Caco-2 (cell line): ENCODE data around the gene GDF10. TPM values are rescaled to one million over a fixed set of nuclear protein-coding genes. Genes with fewer than 3 reads are reported as not detected.
A peak's percentile ranks its signal among the peaks of the same experiment; 100 is the strongest.

Experiments
- BruUV-seq: library from RNA; stranded (reverse); fragments of 400-500 nt; replicated peaks from 2 replicates; lab custom pipeline; 2021; lab: Mats Ljungman, UMichigan
- CTCF ChIA-PET: fragments of 300-600 bp; sonication (Branson Sonifier 250); formaldehyde crosslinking; loops from one replicate; lab custom pipeline; 2022; ENCODE audit warnings: antibody characterized with exemption; lab: Charles Lee
- POLR2A ChIA-PET: fragments of 300-600 bp; sonication (Branson Sonifier 250); formaldehyde crosslinking; loops from one replicate; lab custom pipeline; 2022; ENCODE audit warnings: antibody characterized with exemption; lab: Charles Lee
- DNase-seq, 2 experiments: peaks; one replicate each; pipeline versions ENCODE4 v3.0.0 to v3.0.0-alpha.2; 2020 to 2022
- H3K27me3 ChIP-seq: replicated peaks from 2 replicates; pipeline ENCODE4 v1.6.0; 2011; ENCODE audit warnings: low read length; ENCODE audit not compliant: control insufficient read depth, insufficient read depth
- H3K36me3 ChIP-seq: 2 replicates; pipeline ENCODE4 v1.5.1; 2011; ENCODE audit warnings: low read length; ENCODE audit not compliant: control insufficient read depth, insufficient read depth
- H3K4me1 ChIP-seq: fragments of 250-450 bp; sonication (Bioruptor Pico); 2 replicates; pipeline ENCODE4 v1.5.1; 2020; ENCODE audit warnings: mild to moderate bottlenecking
- H3K4me3 ChIP-seq: 2 replicates; pipeline ENCODE4 v1.5.1; 2011; ENCODE audit warnings: low read depth, mild to moderate bottlenecking, control low read depth, low read length
- H3K9me3 ChIP-seq: fragments of 250-450 bp; sonication (Bioruptor Pico); 2 replicates; pipeline ENCODE4 v1.5.1; 2020; ENCODE audit warnings: mild to moderate bottlenecking, moderate library complexity
- H3K27ac Mint-ChIP-seq: one replicate; pipeline ENCODE4 v1.8.0; 2022; ENCODE audit warnings: mixed read lengths; ENCODE audit not compliant: unreplicated experiment
- H3K27me3 Mint-ChIP-seq: one replicate; pipeline ENCODE4 v1.8.0; 2022; ENCODE audit warnings: mixed read lengths; ENCODE audit not compliant: insufficient read depth, unreplicated experiment
- H3K36me3 Mint-ChIP-seq: one replicate; pipeline ENCODE4 v1.8.0; 2022; ENCODE audit warnings: mild to moderate bottlenecking, mixed read lengths; ENCODE audit not compliant: insufficient read depth, unreplicated experiment
- H3K4me1 Mint-ChIP-seq: one replicate; pipeline ENCODE4 v1.8.0; 2022; ENCODE audit warnings: low read depth, mixed read lengths; ENCODE audit not compliant: unreplicated experiment
- H3K4me3 Mint-ChIP-seq: one replicate; pipeline ENCODE4 v1.8.0; 2022; ENCODE audit warnings: mild to moderate bottlenecking, moderate library complexity, mixed read lengths; ENCODE audit not compliant: unreplicated experiment
- H3K9me3 Mint-ChIP-seq: one replicate; pipeline ENCODE4 v1.8.0; 2022; ENCODE audit warnings: mixed read lengths; ENCODE audit not compliant: unreplicated experiment
- CTCF ChIP-seq, 2 experiments: fragments of 200-600 bp in 1 of 2; IDR thresholded peaks; 1 replicate in 1 of 2; 2 replicates in 1 of 2; pipeline versions ENCODE4 v1.5.1 to v1.8.0; 2011 to 2022; ENCODE audit warnings: antibody characterized with exemption in 1 of 2, control low read depth in 1 of 2, inconsistent platforms in 1 of 2, low read depth in 1 of 2, low read length in 1 of 2, mild to moderate bottlenecking in 1 of 2, moderate library complexity in 1 of 2; ENCODE audit not compliant: insufficient read depth in 1 of 2, severe bottlenecking in 1 of 2, unreplicated experiment in 1 of 2
- intact Hi-C: fragments of 100-400 bp; cut with micrococcal nuclease; formaldehyde crosslinking; loops from one replicate; pipeline ENCODE4 v1.10.0; 2022; ENCODE audit not compliant: unreplicated experiment
- total RNA-seq: library from RNA; stranded (reverse); gene quantifications from 2 replicates; pipeline ENCODE4 v1.2.3, GENCODE V29; 2022

Gene GDF10
- total RNA-seq, 1 experiment from 2014 or later, result not detected

- H3K27me3 Mint-ChIP-seq, result peaks cover 15% of the 10 kb centered on the region
- H3K4me3 Mint-ChIP-seq, result no peak overlapping the region
- POLR2A ChIA-PET, result no interaction called here
- no peaks in the 10 kb centered on the region for H3K36me3 Mint-ChIP-seq
- H3K27me3 ChIP-seq, result no peaks in the 10 kb centered on the region
- TF ChIP-seq CTCF (IDR thresholded peaks at IDR 0.05; ENCODE audit: insufficient read depth in 1 of 2, low read depth in 1 of 2, low read length in 1 of 2, severe bottlenecking in 1 of 2, unreplicated experiment in 1 of 2), result no peak
- H3K9me3 Mint-ChIP-seq, result no peaks in the 10 kb centered on the region
- H3K36me3 ChIP-seq, result no peaks in the 10 kb centered on the region
- BruUV-seq, result no TSS peak
- H3K4me1 ChIP-seq, result no peaks in the 10 kb centered on the region
- H3K27ac Mint-ChIP-seq, result no peak overlapping the region
- CTCF ChIA-PET, result interaction anchor here (1.3 to 1.9 kb wide), 2 partner anchors 9 to 284 kb away, joined by 5 to 6 read pairs; no protein-coding TSS in a partner anchor
- peak in 1 of 2 experiments; percentile 47 for DNase-seq
- no peaks in the 10 kb centered on the region for H3K9me3 ChIP-seq
- no peak overlapping the region for H3K4me3 ChIP-seq
- no peaks in the 10 kb centered on the region for H3K4me1 Mint-ChIP-seq
- intact Hi-C loops, result no loop called here
These were observed 32.0 kb downstream of the GDF10 start for GRCh38 chr10:47331954-47332353.

- Mint-ChIP-seq H3K9me3 (no peaks in the 10 kb centered on the region), H3K36me3 (no peaks in the 10 kb centered on the region), H3K4me3 (no peak overlapping the region), H3K27ac (no peak overlapping the region), H3K4me1 (no peaks in the 10 kb centered on the region), H3K27me3 (peaks cover 15% of the 10 kb centered on the region)
- peak in 1 of 2 experiments; percentile 23 for DNase-seq
- Histone ChIP-seq H3K9me3 (no peaks in the 10 kb centered on the region), H3K36me3 (no peaks in the 10 kb centered on the region), H3K4me1 (no peaks in the 10 kb centered on the region), H3K27me3 (no peaks in the 10 kb centered on the region), H3K4me3 (no peak overlapping the region)
- TF ChIP-seq CTCF (IDR thresholded peaks at IDR 0.05; ENCODE audit: insufficient read depth in 1 of 2, low read depth in 1 of 2, low read length in 1 of 2, severe bottlenecking in 1 of 2, unreplicated experiment in 1 of 2), result no peak
- ChIA-PET POLR2A (interaction anchor here (0.6 kb wide), 1 partner anchor 11 kb away, joined by 4 read pairs; no protein-coding TSS in a partner anchor), CTCF (interaction anchor here (1.3 to 1.9 kb wide), 2 partner anchors 8 to 285 kb away, joined by 5 to 6 read pairs; no protein-coding TSS in a partner anchor)
- no TSS peak for BruUV-seq
- intact Hi-C loops, result no loop called here
These were observed 32.4 kb downstream of the GDF10 start for GRCh38 chr10:47332371-47332770.

GRCh38 chr10:47332946-47333345, 32.9 kb downstream of the GDF10 start:
- no peaks in the 10 kb centered on the region for H3K27me3 ChIP-seq
- no peaks in the 10 kb centered on the region for H3K36me3 Mint-ChIP-seq
- ChIA-PET POLR2A (interaction anchor here (0.6 kb wide), 1 partner anchor 11 kb away, joined by 4 read pairs; no protein-coding TSS in a partner anchor), CTCF (interaction anchor here (1.3 to 1.9 kb wide), 2 partner anchors 8 to 285 kb away, joined by 5 to 6 read pairs; no protein-coding TSS in a partner anchor)
- intact Hi-C loops, result no loop called here
- H3K27ac Mint-ChIP-seq, result no peak overlapping the region
- no peaks in the 10 kb centered on the region for H3K9me3 Mint-ChIP-seq
- no peak for TF ChIP-seq CTCF (IDR thresholded peaks at IDR 0.05; ENCODE audit: insufficient read depth in 1 of 2, low read depth in 1 of 2, low read length in 1 of 2, severe bottlenecking in 1 of 2, unreplicated experiment in 1 of 2)
- no TSS peak for BruUV-seq
- H3K4me1 Mint-ChIP-seq, result no peaks in the 10 kb centered on the region
- H3K4me3 Mint-ChIP-seq, result no peak overlapping the region
- H3K27me3 Mint-ChIP-seq, result peaks cover 15% of the 10 kb centered on the region
- H3K4me1 ChIP-seq, result no peaks in the 10 kb centered on the region
- no peaks in the 10 kb centered on the region for H3K9me3 ChIP-seq
- peak in 1 of 2 experiments; percentile 16 for DNase-seq
- no peak overlapping the region for H3K4me3 ChIP-seq
- no peaks in the 10 kb centered on the region for H3K36me3 ChIP-seq
